ENCODE results near the gene NDFIP1. TPM values are rescaled to one million over a fixed set of nuclear protein-coding genes. Genes with fewer than 3 reads are reported as not detected.
"Not testable (repeated sequence)": the region's sequence is repeated elsewhere in the genome, so short reads cannot be mapped to it uniquely, and the experiment has no call there.

Gene NDFIP1
- total RNA-seq, 6 experiments from 2014 or later = 50.4 to 61.1 (median 57.1) TPM

- Histone ChIP-seq H3K4me1 (no peaks in the 10 kb centered on the region), H3K4me3 (no peak overlapping the region), H3K27ac (no peak overlapping the region), H3K27me3 (no peaks in the 10 kb centered on the region), H3K9me3 (no peaks in the 10 kb centered on the region), H3K36me3 (no peaks in the 10 kb centered on the region)
- intact Hi-C loops (cut with DNase I) = no loop called here
- 86% methylated on average over 3 of the region's 8 CpGs for WGBS (ENCODE audit: insufficient coverage, low coverage, low lambda C conversion rate, missing lambda C conversion rate)
- ATAC-seq (no peak), DNase-seq (no peak)
- TF ChIP-seq POLR2A (IDR thresholded peaks at IDR 0.05) = no peak
- TF ChIP-seq CTCF (IDR thresholded peaks at IDR 0.05) = no peak
Observed at GRCh38 chr5:142183561-142183960, 75.0 kb downstream of the NDFIP1 start.

GRCh38 chr5:142184988-142185387 lies 76.4 kb downstream of the NDFIP1 start:
- ATAC-seq = peak in 1 of 4 donors; percentile 39
- intact Hi-C loops (cut with DNase I) = no loop called here

GRCh38 chr5:142186514-142186856 lies 77.9 kb downstream of the NDFIP1 start:
- Histone ChIP-seq H3K36me3 (no peaks in the 10 kb centered on the region), H3K27ac (no peak overlapping the region), H3K9me3 (no peaks in the 10 kb centered on the region), H3K4me1 (no peaks in the 10 kb centered on the region), H3K4me3 (no peak overlapping the region), H3K27me3 (no peaks in the 10 kb centered on the region)
- intact Hi-C loops (cut with DNase I) = no loop called here
- no peak for TF ChIP-seq CTCF (IDR thresholded peaks at IDR 0.05)
- TF ChIP-seq POLR2A (IDR thresholded peaks at IDR 0.05) = no peak
- DNase-seq (no peak), ATAC-seq (no peak)

More at GRCh38 chr5:142184988-142185387, 76.4 kb downstream of the NDFIP1 start:
- Histone ChIP-seq H3K27ac (no peak overlapping the region), H3K36me3 (no peaks in the 10 kb centered on the region), H3K4me3 (no peak overlapping the region), H3K4me1 (no peaks in the 10 kb centered on the region), H3K9me3 (no peaks in the 10 kb centered on the region), H3K27me3 (no peaks in the 10 kb centered on the region)
- no peak for TF ChIP-seq POLR2A (IDR thresholded peaks at IDR 0.05)
- TF ChIP-seq CTCF (IDR thresholded peaks at IDR 0.05) = no peak
- WGBS (ENCODE audit: insufficient coverage, low coverage, low lambda C conversion rate, missing lambda C conversion rate) = 54% methylated on average over 9 of the region's 9 CpGs
- no peak for DNase-seq

- DNase-seq (peak in 2 of 3 donors; percentile 31 to 60), ATAC-seq (peak; percentile 68 to 84 (median 76))
- H3K9me3 ChIP-seq = no peaks in the 10 kb centered on the region
- no peaks in the 10 kb centered on the region for H3K4me1 ChIP-seq
- peak overlapping the region in 1 of 3 donors; percentile 9 for H3K27ac ChIP-seq
- 19% methylated on average over 3 of the region's 11 CpGs for WGBS (ENCODE audit: insufficient coverage, low coverage, low lambda C conversion rate, missing lambda C conversion rate)
- TF ChIP-seq CTCF (IDR thresholded peaks at IDR 0.05) (no peak), POLR2A (IDR thresholded peaks at IDR 0.05) (no peak)
- H3K36me3 ChIP-seq = no peaks in the 10 kb centered on the region
- intact Hi-C loops (cut with DNase I) = no loop called here
- H3K4me3 ChIP-seq = no peak overlapping the region
- H3K27me3 ChIP-seq = no peaks in the 10 kb centered on the region
Observed at GRCh38 chr5:142186857-142187594, 78.4 kb downstream of the NDFIP1 start.

GRCh38 chr5:142188691-142189090 lies 80.1 kb downstream of the NDFIP1 start:
- H3K27ac ChIP-seq; H3K4me3 ChIP-seq; intact Hi-C loops (cut with DNase I); H3K36me3 ChIP-seq; ATAC-seq; H3K27me3 ChIP-seq; DNase-seq; H3K4me1 ChIP-seq; H3K9me3 ChIP-seq: not testable (repeated sequence)
- WGBS (ENCODE audit: insufficient coverage, low coverage, low lambda C conversion rate, missing lambda C conversion rate) = 86% methylated on average over 4 of the region's 6 CpGs

Data from right lobe of liver (tissue), 6 donors.